Measurements from ENCODE around the gene CFDP1.

Gene CFDP1

GRCh38 chr16:75392906-75393305, 40.4 kb downstream of the CFDP1 start:
- no peaks in the 10 kb centered on the region for H3K9me3 ChIP-seq (ENCODE audit: control insufficient read depth, low read length)
- H3K27me3 ChIP-seq (ENCODE audit: control insufficient read depth, insufficient read depth, low read length), result no peaks in the 10 kb centered on the region
- no peak overlapping the region for H3K4me3 ChIP-seq (ENCODE audit: low read length)
- no peaks in the 10 kb centered on the region for H3K36me3 ChIP-seq (ENCODE audit: control insufficient read depth, insufficient read depth, low read length)
- H3K9ac ChIP-seq (ENCODE audit: low read length), result no peak overlapping the region
- no peaks in the 10 kb centered on the region for H3K4me1 ChIP-seq (ENCODE audit: control insufficient read depth, insufficient read depth, low read length)

GRCh38 chr16:75390926-75391653, 42.2 kb downstream of the CFDP1 start:
- H3K36me3 ChIP-seq (ENCODE audit: control insufficient read depth, insufficient read depth, low read length), result no peaks in the 10 kb centered on the region
- H3K4me3 ChIP-seq (ENCODE audit: low read length), result no peak overlapping the region
- no peak overlapping the region for H3K9ac ChIP-seq (ENCODE audit: low read length)
- no peaks in the 10 kb centered on the region for H3K4me1 ChIP-seq (ENCODE audit: control insufficient read depth, insufficient read depth, low read length)
- H3K27me3 ChIP-seq (ENCODE audit: control insufficient read depth, insufficient read depth, low read length), result no peaks in the 10 kb centered on the region
- H3K9me3 ChIP-seq (ENCODE audit: control insufficient read depth, low read length), result no peaks in the 10 kb centered on the region

- H3K9ac ChIP-seq (ENCODE audit: low read length), result no peak overlapping the region
- no peaks in the 10 kb centered on the region for H3K27me3 ChIP-seq (ENCODE audit: control insufficient read depth, insufficient read depth, low read length)
- H3K9me3 ChIP-seq (ENCODE audit: control insufficient read depth, low read length), result no peaks in the 10 kb centered on the region
- no peaks in the 10 kb centered on the region for H3K36me3 ChIP-seq (ENCODE audit: control insufficient read depth, insufficient read depth, low read length)
- no peak overlapping the region for H3K4me3 ChIP-seq (ENCODE audit: low read length)
- H3K4me1 ChIP-seq (ENCODE audit: control insufficient read depth, insufficient read depth, low read length), result no peaks in the 10 kb centered on the region
Observed at GRCh38 chr16:75389096-75389690, 44.1 kb downstream of the CFDP1 start.

GRCh38 chr16:75387951-75388350, 45.4 kb downstream of the CFDP1 start:
- no peak overlapping the region for H3K4me3 ChIP-seq (ENCODE audit: low read length)
- H3K27me3 ChIP-seq (ENCODE audit: control insufficient read depth, insufficient read depth, low read length), result no peaks in the 10 kb centered on the region
- no peak overlapping the region for H3K9ac ChIP-seq (ENCODE audit: low read length)
- H3K4me1 ChIP-seq (ENCODE audit: control insufficient read depth, insufficient read depth, low read length), result no peaks in the 10 kb centered on the region
- no peaks in the 10 kb centered on the region for H3K36me3 ChIP-seq (ENCODE audit: control insufficient read depth, insufficient read depth, low read length)
- no peaks in the 10 kb centered on the region for H3K9me3 ChIP-seq (ENCODE audit: control insufficient read depth, low read length)

- Histone ChIP-seq H3K9me3 (ENCODE audit: control insufficient read depth, low read length) (no peaks in the 10 kb centered on the region), H3K4me1 (ENCODE audit: control insufficient read depth, insufficient read depth, low read length) (no peaks in the 10 kb centered on the region), H3K4me3 (ENCODE audit: low read length) (no peak overlapping the region), H3K27me3 (ENCODE audit: control insufficient read depth, insufficient read depth, low read length) (no peaks in the 10 kb centered on the region), H3K9ac (ENCODE audit: low read length) (no peak overlapping the region), H3K36me3 (ENCODE audit: control insufficient read depth, insufficient read depth, low read length) (peaks cover 4% of the 10 kb centered on the region)
Observed at GRCh38 chr16:75385507-75386152, 47.7 kb downstream of the CFDP1 start.

GRCh38 chr16:75383141-75383540, 50.2 kb downstream of the CFDP1 start:
- H3K27me3 ChIP-seq (ENCODE audit: control insufficient read depth, insufficient read depth, low read length), result no peaks in the 10 kb centered on the region
- H3K9ac ChIP-seq (ENCODE audit: low read length), result no peak overlapping the region
- H3K36me3 ChIP-seq (ENCODE audit: control insufficient read depth, insufficient read depth, low read length), result peaks cover 4% of the 10 kb centered on the region
- no peak overlapping the region for H3K4me3 ChIP-seq (ENCODE audit: low read length)
- H3K9me3 ChIP-seq (ENCODE audit: control insufficient read depth, low read length), result no peaks in the 10 kb centered on the region
- no peaks in the 10 kb centered on the region for H3K4me1 ChIP-seq (ENCODE audit: control insufficient read depth, insufficient read depth, low read length)

GRCh38 chr16:75382611-75383010, 50.7 kb downstream of the CFDP1 start:
- no peaks in the 10 kb centered on the region for H3K27me3 ChIP-seq (ENCODE audit: control insufficient read depth, insufficient read depth, low read length)
- H3K4me1 ChIP-seq (ENCODE audit: control insufficient read depth, insufficient read depth, low read length), result no peaks in the 10 kb centered on the region

GRCh38 chr16:75380870-75381269, 52.4 kb downstream of the CFDP1 start:
- Histone ChIP-seq H3K9ac (ENCODE audit: low read length) (no peak overlapping the region), H3K4me1 (ENCODE audit: control insufficient read depth, insufficient read depth, low read length) (no peaks in the 10 kb centered on the region), H3K9me3 (ENCODE audit: control insufficient read depth, low read length) (no peaks in the 10 kb centered on the region), H3K36me3 (ENCODE audit: control insufficient read depth, insufficient read depth, low read length) (peaks cover 4% of the 10 kb centered on the region), H3K27me3 (ENCODE audit: control insufficient read depth, insufficient read depth, low read length) (no peaks in the 10 kb centered on the region), H3K4me3 (ENCODE audit: low read length) (no peak overlapping the region)

More at GRCh38 chr16:75382611-75383010, 50.7 kb downstream of the CFDP1 start:
- no peak overlapping the region for H3K9ac ChIP-seq (ENCODE audit: low read length)
- no peaks in the 10 kb centered on the region for H3K9me3 ChIP-seq (ENCODE audit: control insufficient read depth, low read length)
- H3K36me3 ChIP-seq (ENCODE audit: control insufficient read depth, insufficient read depth, low read length), result peaks cover 4% of the 10 kb centered on the region
- no peak overlapping the region for H3K4me3 ChIP-seq (ENCODE audit: low read length)

GRCh38 chr16:75379911-75380847, 53.1 kb downstream of the CFDP1 start:
- Histone ChIP-seq H3K9me3 (ENCODE audit: control insufficient read depth, low read length) (no peaks in the 10 kb centered on the region), H3K4me3 (ENCODE audit: low read length) (no peak overlapping the region), H3K4me1 (ENCODE audit: control insufficient read depth, insufficient read depth, low read length) (no peaks in the 10 kb centered on the region), H3K36me3 (ENCODE audit: control insufficient read depth, insufficient read depth, low read length) (peaks cover 4% of the 10 kb centered on the region), H3K9ac (ENCODE audit: low read length) (no peak overlapping the region), H3K27me3 (ENCODE audit: control insufficient read depth, insufficient read depth, low read length) (no peaks in the 10 kb centered on the region)

- H3K9ac ChIP-seq (ENCODE audit: low read length), result no peak overlapping the region
- H3K27me3 ChIP-seq (ENCODE audit: control insufficient read depth, insufficient read depth, low read length), result no peaks in the 10 kb centered on the region
- H3K4me1 ChIP-seq (ENCODE audit: control insufficient read depth, insufficient read depth, low read length), result no peaks in the 10 kb centered on the region
- peaks cover 4% of the 10 kb centered on the region for H3K36me3 ChIP-seq (ENCODE audit: control insufficient read depth, insufficient read depth, low read length)
- no peak overlapping the region for H3K4me3 ChIP-seq (ENCODE audit: low read length)
- H3K9me3 ChIP-seq (ENCODE audit: control insufficient read depth, low read length), result no peaks in the 10 kb centered on the region
Observed at GRCh38 chr16:75379339-75379738, 54.0 kb downstream of the CFDP1 start.

GRCh38 chr16:75378616-75379015, 54.7 kb downstream of the CFDP1 start:
- Histone ChIP-seq H3K4me3 (ENCODE audit: low read length) (no peak overlapping the region), H3K9ac (ENCODE audit: low read length) (no peak overlapping the region), H3K4me1 (ENCODE audit: control insufficient read depth, insufficient read depth, low read length) (no peaks in the 10 kb centered on the region), H3K9me3 (ENCODE audit: control insufficient read depth, low read length) (no peaks in the 10 kb centered on the region), H3K27me3 (ENCODE audit: control insufficient read depth, insufficient read depth, low read length) (no peaks in the 10 kb centered on the region), H3K36me3 (ENCODE audit: control insufficient read depth, insufficient read depth, low read length) (peaks cover 4% of the 10 kb centered on the region)

Measured in mucosa of stomach (tissue), 1 donor.